HG03520 (cell line): ENCODE measurements around the gene RREB1.

Experiments
- ATAC-seq: cut with Tn5 transposase; IDR thresholded peaks from one replicate; pipeline ENCODE4 v1.9.1; 2021; ENCODE audit warnings: mild to moderate bottlenecking, moderate library complexity; ENCODE audit not compliant: unreplicated experiment

Gene RREB1

GRCh38 chr6:7161845-7162244 lies 54.1 kb downstream of the RREB1 start:
- no peak for ATAC-seq

DNA sequence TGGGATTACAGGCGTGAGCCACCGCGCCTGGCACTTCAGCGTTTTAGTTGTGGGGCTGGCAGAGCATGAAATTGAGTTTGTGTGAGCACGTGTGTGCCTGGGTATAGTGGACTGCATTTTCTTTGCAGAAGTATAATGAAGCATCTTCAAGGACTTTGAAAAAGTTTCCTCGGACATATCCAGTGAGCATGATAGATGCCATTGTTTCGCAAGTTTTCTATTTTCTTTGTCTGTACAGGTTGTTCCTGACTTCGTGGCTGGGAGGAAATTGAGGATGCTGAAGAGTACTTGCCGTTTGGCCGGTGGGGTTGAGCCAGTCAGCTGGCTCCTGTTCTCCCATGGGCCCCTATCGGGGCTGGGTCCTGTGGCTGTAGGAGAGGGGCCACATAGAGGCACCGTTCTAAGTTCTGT lies 55.9 kb downstream of the RREB1 start:
- no peak for ATAC-seq

DNA sequence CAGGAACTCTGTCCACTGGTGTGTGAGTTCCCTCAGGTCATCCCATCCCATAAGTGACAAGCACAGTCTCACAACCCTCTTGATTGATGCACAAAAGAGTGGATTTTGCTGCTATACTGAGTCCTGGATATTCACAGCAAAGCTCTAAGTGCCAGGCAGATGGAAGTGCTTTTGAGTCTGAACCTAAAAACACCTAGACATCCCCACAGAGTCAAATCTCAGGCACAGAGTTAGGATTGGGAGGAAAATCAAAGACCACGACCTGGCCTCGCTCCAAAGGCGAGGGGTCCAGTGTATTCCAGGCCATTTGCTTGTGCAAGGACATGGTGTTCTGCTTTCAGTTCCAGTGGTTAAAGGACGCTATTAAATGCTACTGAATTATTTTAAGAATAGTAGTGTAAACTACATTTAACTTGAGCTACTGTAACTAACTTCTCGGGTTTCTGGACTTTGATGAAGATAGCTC lies 56.8 kb downstream of the RREB1 start:
- ATAC-seq = no peak

DNA sequence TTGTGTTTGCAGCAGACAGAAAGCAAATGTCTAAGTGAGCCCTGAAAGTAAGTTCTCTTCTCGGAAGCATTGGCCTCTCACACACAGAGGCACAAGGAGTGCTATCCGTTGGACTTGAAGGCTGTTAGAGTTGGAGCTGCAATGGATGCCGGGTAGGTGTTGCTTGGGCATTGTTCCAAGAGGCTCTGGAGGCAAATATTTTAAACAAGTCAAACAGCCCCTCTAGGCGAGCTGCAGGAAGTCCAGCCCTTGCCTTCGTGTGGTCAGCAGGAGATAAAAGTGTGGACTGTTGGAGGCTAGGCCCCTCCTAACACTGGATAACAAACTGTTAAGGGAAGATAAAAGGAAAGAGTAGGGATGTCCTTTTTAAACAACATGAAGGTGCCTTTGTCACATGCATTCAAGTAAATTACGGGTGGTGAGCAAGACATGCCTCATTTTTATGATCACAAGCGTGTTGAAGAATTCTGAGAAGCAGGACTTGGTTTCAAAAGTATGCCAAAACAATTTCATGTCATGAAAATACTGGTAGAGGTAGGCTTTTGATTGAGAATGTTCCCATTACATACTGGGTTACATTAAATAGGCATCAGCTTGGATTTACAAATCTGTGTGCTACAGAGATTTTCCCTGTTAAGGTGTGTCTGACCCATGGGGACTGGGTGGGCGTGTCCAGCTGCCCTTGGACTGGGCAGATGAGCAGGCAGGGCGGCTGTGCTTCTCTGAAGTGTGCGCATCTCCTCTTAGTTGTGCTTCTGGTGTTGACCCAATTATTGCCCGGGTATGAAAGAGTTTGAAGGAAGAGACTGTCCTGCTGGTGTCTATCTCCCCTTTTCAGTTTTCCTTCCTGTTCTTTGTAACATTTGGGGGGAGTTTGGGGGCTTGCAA lies 57.5 kb downstream of the RREB1 start:
- ATAC-seq = no peak

- ATAC-seq = no peak
These were observed 58.1 kb downstream of the RREB1 start for GRCh38 chr6:7165890-7166267.

DNA sequence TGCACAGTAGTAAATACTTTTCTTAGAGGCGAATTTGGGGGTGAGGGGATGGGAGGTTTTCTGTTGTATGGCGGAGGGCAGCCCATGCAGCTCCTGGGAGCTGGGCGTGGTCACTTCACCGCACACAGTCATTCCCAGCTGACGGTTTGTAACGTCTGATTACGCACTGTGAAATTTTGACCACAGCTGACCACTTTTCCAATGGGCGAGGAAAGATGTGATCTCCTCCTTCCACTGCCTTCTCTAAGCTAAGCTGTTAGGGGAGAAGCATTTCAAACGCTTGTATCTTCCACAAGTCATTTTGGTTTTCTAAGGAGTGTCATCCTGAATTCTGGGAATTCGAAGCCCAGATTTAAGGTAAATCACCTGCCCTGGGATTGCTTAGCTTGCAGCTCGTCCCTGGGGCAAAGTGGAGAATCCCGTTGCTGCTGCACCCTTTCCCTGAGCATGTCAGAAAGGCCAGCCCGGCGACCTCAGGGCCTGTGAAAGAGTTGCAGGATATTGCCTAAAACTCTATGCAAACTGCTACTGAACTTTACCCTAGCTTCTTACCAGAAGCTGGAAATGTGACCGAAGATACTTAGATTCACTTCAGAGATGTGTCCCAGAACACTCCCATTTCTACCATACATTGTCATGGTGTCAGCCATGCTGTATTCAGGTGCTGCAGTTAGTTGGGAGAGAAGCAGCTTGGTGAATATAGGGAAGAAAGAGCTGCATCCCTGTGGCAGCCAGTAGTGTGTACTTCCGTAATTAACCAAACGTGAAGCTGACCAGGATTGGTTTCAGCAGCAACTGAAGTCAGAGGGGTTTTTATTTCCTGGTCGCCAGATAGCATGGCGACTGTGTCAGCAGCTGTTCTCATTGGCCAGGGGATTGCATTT lies 58.9 kb downstream of the RREB1 start:
- ATAC-seq = no peak

- no peak for ATAC-seq
These were observed 61.5 kb downstream of the RREB1 start for GRCh38 chr6:7169296-7169721.

DNA sequence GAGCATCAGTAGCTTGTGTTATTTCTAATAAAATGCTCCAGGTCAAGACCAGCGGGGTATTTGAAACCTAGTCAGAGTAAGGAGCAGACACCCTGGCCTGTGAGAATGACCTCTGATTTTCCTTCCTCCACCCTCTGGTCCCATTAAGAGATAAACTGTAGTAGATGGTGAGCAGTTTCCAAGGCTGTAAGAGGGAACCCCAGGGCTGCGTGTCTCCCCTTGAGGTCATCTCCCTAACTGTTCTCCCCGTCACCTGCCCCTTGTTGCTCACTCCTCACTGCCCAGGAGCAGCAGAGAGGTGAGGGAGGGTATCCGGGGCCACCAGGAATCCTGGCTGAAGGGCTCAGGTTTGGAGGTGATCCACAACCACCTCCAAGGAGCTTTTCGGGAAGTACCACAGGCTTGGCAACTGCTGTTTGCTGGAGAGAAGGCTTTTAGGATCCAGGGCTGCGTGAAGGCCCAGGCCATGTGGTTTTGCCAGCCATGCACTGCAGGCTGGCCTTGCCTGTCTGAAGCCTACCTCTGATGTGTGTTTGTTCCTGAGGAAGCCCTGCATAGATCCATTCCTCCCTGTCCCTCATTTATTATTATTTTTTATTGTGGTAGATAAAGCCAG lies 62.5 kb downstream of the RREB1 start:
- ATAC-seq = no peak

GRCh38 chr6:7171119-7171518 lies 63.4 kb downstream of the RREB1 start:
- ATAC-seq = no peak

GRCh38 chr6:7171733-7172132 lies 64.0 kb downstream of the RREB1 start:
- no peak for ATAC-seq

DNA sequence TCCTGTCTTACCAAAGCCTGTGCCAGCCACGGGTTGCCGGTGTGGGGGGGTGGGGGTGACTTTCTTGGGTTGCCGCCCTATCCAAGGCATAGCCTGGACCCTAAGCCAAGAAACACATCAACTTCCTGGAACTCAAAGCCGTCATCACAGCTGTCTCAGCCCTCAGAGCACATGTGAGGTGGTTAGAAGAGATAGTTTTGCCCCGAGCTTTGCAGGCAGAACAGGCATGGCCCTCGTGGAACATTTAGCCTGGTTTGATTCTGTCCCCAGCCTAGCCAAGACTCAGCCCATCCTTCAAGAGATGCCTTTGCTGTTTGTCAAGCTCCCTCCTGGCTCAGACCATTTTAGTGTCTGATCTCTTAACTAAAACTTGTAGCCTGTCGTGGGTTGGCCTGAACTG lies 64.9 kb downstream of the RREB1 start:
- ATAC-seq = no peak

- ATAC-seq = no peak
These were observed 66.2 kb downstream of the RREB1 start for GRCh38 chr6:7173843-7174503.

DNA sequence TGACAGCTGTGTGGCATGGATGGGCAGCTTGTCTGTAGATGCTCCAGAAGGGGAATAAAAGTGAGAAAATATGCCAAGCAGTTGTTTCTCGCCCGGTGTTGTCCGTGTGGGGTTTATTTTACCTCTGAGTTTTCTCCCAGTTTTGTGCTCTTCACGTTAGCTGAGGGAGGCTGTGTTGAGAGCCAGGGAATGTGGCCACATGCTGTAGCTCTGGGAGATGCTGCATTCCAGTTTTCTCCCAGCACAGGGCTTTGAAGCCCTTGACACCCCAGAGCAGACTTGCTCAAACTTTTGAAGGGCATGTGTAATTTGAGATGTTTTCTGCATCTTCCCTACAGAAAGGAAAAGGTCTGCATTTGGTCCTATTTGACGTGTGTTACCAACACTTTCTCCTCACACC lies 67.7 kb downstream of the RREB1 start:
- ATAC-seq = no peak

- ATAC-seq = no peak
These were observed 68.4 kb downstream of the RREB1 start for GRCh38 chr6:7176208-7176607.

DNA sequence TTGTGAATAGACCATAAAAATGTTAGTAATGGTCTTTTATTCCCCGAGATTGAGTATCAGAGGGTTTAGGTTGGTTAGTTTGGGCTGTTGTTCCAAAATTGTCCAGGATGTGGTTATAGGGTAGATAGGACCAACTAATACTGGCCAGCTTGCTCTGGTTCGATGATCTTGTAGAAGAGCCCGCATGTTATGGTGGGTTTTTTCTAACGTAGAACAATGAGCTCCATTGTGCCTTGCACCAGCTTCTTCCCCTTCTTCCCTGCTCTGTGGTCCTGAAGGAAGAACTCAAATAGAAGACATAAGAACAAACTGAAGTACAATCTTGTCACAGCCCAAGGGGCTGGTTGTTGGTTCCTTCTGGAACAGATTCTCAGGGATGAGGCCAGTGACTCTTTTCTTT lies 70.5 kb downstream of the RREB1 start:
- ATAC-seq = no peak

DNA sequence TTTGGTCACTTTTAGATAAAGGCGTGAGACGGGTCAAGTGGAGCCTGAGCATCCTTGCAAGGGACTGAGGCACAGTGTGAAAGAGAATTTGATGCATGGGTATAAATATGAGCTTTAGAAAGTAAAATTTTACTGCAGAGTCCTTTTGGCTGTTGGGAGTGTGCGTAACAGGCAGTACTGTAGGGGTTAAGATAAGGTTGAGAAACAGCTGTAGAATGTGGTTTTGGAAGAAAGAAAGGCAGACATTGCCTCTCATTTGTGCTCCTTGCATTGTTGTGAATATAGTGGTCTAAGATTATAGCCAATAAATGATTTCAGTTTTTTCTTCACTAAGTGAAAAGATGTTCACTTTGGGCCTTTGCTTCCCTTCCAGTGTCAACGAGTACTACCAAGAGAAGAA lies 73.0 kb downstream of the RREB1 start:
- no peak for ATAC-seq

DNA sequence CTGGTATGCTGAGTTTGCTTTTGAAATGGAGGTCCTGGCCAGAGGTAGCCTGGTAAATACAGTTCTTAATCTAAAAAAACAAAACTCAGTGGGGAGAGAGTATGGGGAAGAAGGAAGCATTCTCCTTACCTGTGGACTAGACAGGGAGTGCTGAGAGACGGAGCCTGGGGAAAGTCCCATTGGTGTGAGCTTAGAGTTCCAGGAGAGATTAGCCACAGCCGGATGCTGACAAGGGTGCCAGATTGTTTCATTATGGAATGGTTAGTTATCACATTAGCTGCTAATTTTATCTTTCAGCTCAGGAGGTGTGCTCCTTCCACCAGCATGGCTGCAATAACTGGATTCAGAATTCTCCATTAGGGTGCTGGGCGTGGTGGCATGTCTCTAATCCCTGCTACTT lies 75.9 kb downstream of the RREB1 start:
- ATAC-seq = no peak

- ATAC-seq = no peak
These were observed 76.7 kb downstream of the RREB1 start for GRCh38 chr6:7184502-7184901.

GRCh38 chr6:7185561-7185960 lies 77.8 kb downstream of the RREB1 start:
- ATAC-seq = no peak

- peak; percentile 84 for ATAC-seq
These were observed 80.7 kb downstream of the RREB1 start for GRCh38 chr6:7188492-7188891.
